Choroid plexus epithelial cell (primary cell): ENCODE data around the gene ZNF335.

Experiments used
- DNase-seq: peaks from one replicate; pipeline ENCODE4 v3.0.0-alpha.2; 2010; ENCODE audit warnings: low read depth
- H3K4me3 ChIP-seq: 2 replicates; pipeline ENCODE4 v1.5.1; 2011; ENCODE audit warnings: low read depth, mild to moderate bottlenecking, control low read depth, low read length, moderate library complexity
- CTCF ChIP-seq: conservative IDR thresholded peaks from 2 replicates; pipeline ENCODE4 v1.5.1; 2011; ENCODE audit warnings: low read depth, mild to moderate bottlenecking, control low read depth, inconsistent platforms, low read length, moderate library complexity

The ZNF335 gene

GRCh38 chr20:45969712-45970634 lies 2.0 kb downstream of the ZNF335 start:
- DNase-seq: peak; percentile 81
- peak overlapping the region; percentile 94 for H3K4me3 ChIP-seq
- TF ChIP-seq CTCF: peak; percentile 82

- DNase-seq: peak; percentile 80
- H3K4me3 ChIP-seq: peak overlapping the region; percentile 94
- no peak for TF ChIP-seq CTCF
Measured at GRCh38 chr20:45968801-45969711, 2.9 kb downstream of the ZNF335 start.

- DNase-seq: peak; percentile 33
- no peak for TF ChIP-seq CTCF
- no peak overlapping the region for H3K4me3 ChIP-seq
Measured at GRCh38 chr20:45968081-45968671, 3.8 kb downstream of the ZNF335 start.

- no peak overlapping the region for H3K4me3 ChIP-seq
- DNase-seq: no peak
- TF ChIP-seq CTCF: no peak
Measured at GRCh38 chr20:45967551-45968080, 4.4 kb downstream of the ZNF335 start.

GRCh38 chr20:45965169-45966002 lies 6.6 kb downstream of the ZNF335 start:
- TF ChIP-seq CTCF: no peak
- DNase-seq: no peak
- H3K4me3 ChIP-seq: no peak overlapping the region

- no peak for DNase-seq
- no peak overlapping the region for H3K4me3 ChIP-seq
- no peak for TF ChIP-seq CTCF
Measured at GRCh38 chr20:45964006-45964400, 8.0 kb downstream of the ZNF335 start.
